H9 (cell line): ENCODE data around the gene ADH7. TPM values are rescaled to one million over a fixed set of nuclear protein-coding genes. Genes with fewer than 3 reads are reported as not detected.

ENCODE experiments used
- DNase-seq: peaks from one replicate; pipeline ENCODE4 v3.0.0-alpha.2; 2017
- H2AFZ ChIP-seq: one replicate; pipeline ENCODE4 v1.6.1; 2013; ENCODE audit warnings: mild to moderate bottlenecking, low read length, control low read depth, moderate library complexity
- H2AK5ac ChIP-seq: 2 replicates; pipeline ENCODE4 v1.6.1; 2013; ENCODE audit warnings: low read length, control low read depth, mixed read lengths; ENCODE audit not compliant: insufficient read length
- H2BK120ac ChIP-seq: one replicate; pipeline ENCODE4 v1.6.1; 2013; ENCODE audit warnings: low read depth, mild to moderate bottlenecking, low read length, control low read depth, inconsistent platforms; ENCODE audit not compliant: poor library complexity, severe bottlenecking
- H2BK12ac ChIP-seq: 2 replicates; pipeline ENCODE4 v1.6.1; 2013; ENCODE audit warnings: low read length, control low read depth, mixed read lengths, low read depth; ENCODE audit not compliant: insufficient read length
- H2BK15ac ChIP-seq: 2 replicates; pipeline ENCODE4 v1.6.1; 2013; ENCODE audit warnings: low read depth, low read length, control low read depth
- H2BK20ac ChIP-seq: one replicate; pipeline ENCODE4 v1.6.1; 2013; ENCODE audit warnings: low read depth, mild to moderate bottlenecking, low read length, control low read depth, inconsistent platforms; ENCODE audit not compliant: poor library complexity, severe bottlenecking
- H2BK5ac ChIP-seq: 2 replicates; pipeline ENCODE4 v1.6.1; 2013; ENCODE audit warnings: low read length, control low read depth, mixed read lengths; ENCODE audit not compliant: insufficient read length
- H3K14ac ChIP-seq: 2 replicates; pipeline ENCODE4 v1.6.1; 2013; ENCODE audit warnings: low read length, control low read depth; ENCODE audit not compliant: insufficient read depth
- H3K18ac ChIP-seq: 2 replicates; pipeline ENCODE4 v1.6.1; 2013; ENCODE audit warnings: low read depth, mild to moderate bottlenecking, mixed read lengths, low read length, control low read depth; ENCODE audit not compliant: insufficient read length
- H3K23ac ChIP-seq: 2 replicates; pipeline ENCODE4 v1.6.1; 2013; ENCODE audit warnings: low read length, control low read depth, mixed read lengths, low read depth; ENCODE audit not compliant: insufficient read length
- H3K23me2 ChIP-seq: 2 replicates; pipeline ENCODE4 v1.6.1; 2013; ENCODE audit warnings: low read depth, mild to moderate bottlenecking, mixed read lengths, low read length, control low read depth; ENCODE audit not compliant: insufficient read length, poor library complexity, severe bottlenecking
- H3K27ac ChIP-seq: 2 replicates; pipeline ENCODE4 v1.5.1; 2013; ENCODE audit warnings: low read length, control low read depth, mixed read lengths, low read depth; ENCODE audit not compliant: insufficient read length
- H3K27me3 ChIP-seq: 2 replicates; pipeline ENCODE4 v1.6.1; 2013; ENCODE audit warnings: low read length, control low read depth, inconsistent platforms; ENCODE audit not compliant: insufficient read depth
- H3K4ac ChIP-seq: 2 replicates; pipeline ENCODE4 v1.6.1; 2013; ENCODE audit warnings: low read depth, mild to moderate bottlenecking, control low read depth, inconsistent platforms, low read length, moderate library complexity
- H3K4me1 ChIP-seq: 2 replicates; pipeline ENCODE4 v1.6.1; 2013; ENCODE audit warnings: low read length, control low read depth, inconsistent platforms; ENCODE audit not compliant: insufficient read depth
- H3K4me2 ChIP-seq: 2 replicates; pipeline ENCODE4 v1.6.1; 2013; ENCODE audit warnings: low read length, control low read depth, mixed read lengths; ENCODE audit not compliant: insufficient read length, insufficient read depth
- H3K56ac ChIP-seq: 2 replicates; pipeline ENCODE4 v1.6.1; 2013; ENCODE audit warnings: low read depth, mild to moderate bottlenecking, mixed read lengths, low read length, control low read depth; ENCODE audit not compliant: insufficient read length
- H3K79me1 ChIP-seq: 2 replicates; pipeline ENCODE4 v1.6.1; 2013; ENCODE audit warnings: low read depth, mild to moderate bottlenecking, moderate library complexity, low read length, control low read depth, inconsistent platforms; ENCODE audit not compliant: insufficient read depth, poor library complexity, severe bottlenecking
- H3K79me2 ChIP-seq: 2 replicates; pipeline ENCODE4 v1.6.1; 2013; ENCODE audit warnings: low read length, control low read depth, inconsistent platforms; ENCODE audit not compliant: insufficient read depth
- H3K9ac ChIP-seq: 2 replicates; pipeline ENCODE4 v1.6.1; 2013; ENCODE audit warnings: low read length, control low read depth, mixed read lengths; ENCODE audit not compliant: insufficient read length; ENCODE audit errors: extremely low read depth
- H3K9me3 ChIP-seq: one replicate; pipeline ENCODE4 v1.6.1; 2013; ENCODE audit warnings: low read depth, low read length, inconsistent platforms; ENCODE audit not compliant: control insufficient read depth
- H3T11ph ChIP-seq: one replicate; pipeline ENCODE4 v1.6.1; 2013; ENCODE audit warnings: mild to moderate bottlenecking, low read length, control low read depth, inconsistent platforms
- H4K20me1 ChIP-seq: one replicate; pipeline ENCODE4 v1.6.1; 2013; ENCODE audit not compliant: control insufficient read depth, insufficient read length, insufficient read depth
- H4K5ac ChIP-seq: 2 replicates; pipeline ENCODE4 v1.6.1; 2013; ENCODE audit warnings: low read depth, mild to moderate bottlenecking, mixed read lengths, low read length, control low read depth; ENCODE audit not compliant: insufficient read length
- H4K8ac ChIP-seq: replicated peaks from 2 replicates; pipeline ENCODE4 v1.6.1; 2013; ENCODE audit warnings: low read length, control low read depth, mixed read lengths, low read depth; ENCODE audit not compliant: insufficient read length
- H4K91ac ChIP-seq: 2 replicates; pipeline ENCODE4 v1.6.1; 2013; ENCODE audit warnings: low read depth, mild to moderate bottlenecking, moderate library complexity, mixed read lengths, low read length, control low read depth; ENCODE audit not compliant: insufficient read length
- H3K27ac Mint-ChIP-seq, 3 experiments: 2 replicates in 2 of 3; 3 replicates in 1 of 3; pipeline ENCODE4 v1.8.0; 2020 to 2021; ENCODE audit warnings: mixed read lengths in 3 of 3, mild to moderate bottlenecking in 1 of 3, moderate library complexity in 1 of 3
- H3K27me3 Mint-ChIP-seq: 2 replicates; pipeline ENCODE4 v1.8.0; 2021; ENCODE audit warnings: low read depth, mild to moderate bottlenecking, moderate library complexity, mixed read lengths
- H3K36me3 Mint-ChIP-seq, 3 experiments: 2 replicates in 2 of 3; 3 replicates in 1 of 3; pipeline ENCODE4 v1.8.0; 2020 to 2021; ENCODE audit warnings: low read depth in 3 of 3, mixed read lengths in 3 of 3; ENCODE audit not compliant: insufficient read depth in 1 of 3
- H3K4me1 Mint-ChIP-seq, 2 experiments: 2 replicates each; pipeline ENCODE4 v1.8.0; 2020; ENCODE audit warnings: mixed read lengths in 2 of 2
- H3K4me3 Mint-ChIP-seq, 2 experiments: 2 replicates in 1 of 2; 3 replicates in 1 of 2; pipeline ENCODE4 v1.8.0; 2020 to 2021; ENCODE audit warnings: mild to moderate bottlenecking in 2 of 2, mixed read lengths in 2 of 2, moderate library complexity in 1 of 2
- H3K9me3 Mint-ChIP-seq, 2 experiments: 2 replicates in 1 of 2; 3 replicates in 1 of 2; pipeline ENCODE4 v1.8.0; 2020; ENCODE audit warnings: mild to moderate bottlenecking in 2 of 2, mixed read lengths in 2 of 2, moderate library complexity in 1 of 2
- CTCF ChIP-seq: fragments of 200-600 bp; sonication (generic); conservative IDR thresholded peaks from 3 replicates; pipeline ENCODE4 v1.8.0; 2021; ENCODE audit warnings: antibody characterized with exemption, mild to moderate bottlenecking
- WGBS: extraction: QIAGEN DNeasy Blood & Tissue Kit; methylation state at CpG from one replicate; pipeline ENCODE4 v1.1.7; 2013; ENCODE audit warnings: missing lambda C conversion rate, low lambda C conversion rate, mixed read lengths; ENCODE audit not compliant: insufficient read length; ENCODE audit errors: extremely low coverage; 5-methylcytosine and 5-hydroxymethylcytosine counted together
- total RNA-seq: library from RNA; stranded (reverse); gene quantifications from 2 replicates; pipeline ENCODE4 v1.2.1, GENCODE V29; 2021

ADH7 gene
- total RNA-seq, 1 experiment from 2014 or later: not detected

GRCh38 chr4:99483636-99484035 is 48.5 kb upstream of the ADH7 start:
- Mint-ChIP-seq H3K9me3 (peaks cover 52 to 62% of the 10 kb centered on the region in 2 experiments), H3K4me3 (no peak overlapping the region)

More at GRCh38 chr4:99483636-99484035, 48.5 kb upstream of the ADH7 start:
- Mint-ChIP-seq H3K4me1 (no peaks in the 10 kb centered on the region), H3K36me3 (peaks cover 8 to 39% (median 32%) of the 10 kb centered on the region in 3 experiments), H3K27me3 (peaks cover 2% of the 10 kb centered on the region; the same call in 1 of the 2 replicates), H3K27ac (no peak overlapping the region)
- Histone ChIP-seq H3T11ph (no peak overlapping the region), H4K8ac (no peak overlapping the region), H3K4me2 (no peak overlapping the region), H3K18ac (no peak overlapping the region), H2BK5ac (no peak overlapping the region), H3K79me1 (no peaks in the 10 kb centered on the region), H3K4ac (no peak overlapping the region), H3K4me1 (no peaks in the 10 kb centered on the region), H4K5ac (no peak overlapping the region), H4K91ac (no peak overlapping the region), H2BK15ac (no peak overlapping the region), H3K56ac (no peak overlapping the region), H3K23me2 (no peaks in the 10 kb centered on the region), H3K27me3 (no peaks in the 10 kb centered on the region), H3K79me2 (no peaks in the 10 kb centered on the region), H2AFZ (no peak overlapping the region), H3K9ac (no peak overlapping the region), H2BK12ac (no peak overlapping the region), H2AK5ac (no peak overlapping the region), H3K27ac (no peak overlapping the region), H3K23ac (no peak overlapping the region), H2BK120ac (no peak overlapping the region), H3K14ac (no peak overlapping the region), H4K20me1 (no peaks in the 10 kb centered on the region), H2BK20ac (no peak overlapping the region), H3K9me3 (peaks cover 13% of the 10 kb centered on the region)
- no peak for DNase-seq
- WGBS: no CpG with 5 or more reads among the region's 1 CpG
- no peak for TF ChIP-seq CTCF
